Breast epithelium (tissue), 4 donors: ENCODE data around the gene ABCA13. TPM values are rescaled to one million over a fixed set of nuclear protein-coding genes. Genes with fewer than 3 reads are reported as not detected.

ENCODE experiments used
- DNase-seq, 2 donors: peaks; one replicate each; pipeline ENCODE4 v3.0.0-alpha.2; 2019; ENCODE audit warnings: low spot score in 2 of 2
- H3K27ac ChIP-seq, 2 donors: fragments of 200-600 bp; sonication (generic) in 1 of 2; one replicate each; pipeline ENCODE4 v1.5.1; 2016 to 2019; ENCODE audit warnings: mild to moderate bottlenecking in 1 of 2
- H3K27me3 ChIP-seq, 2 donors: fragments of 200-600 bp; sonication (generic) in 1 of 2; one replicate each; pipeline versions ENCODE4 v1.5.1 to v1.6.0; 2017 to 2019; ENCODE audit warnings: control low read depth in 1 of 2, mild to moderate bottlenecking in 1 of 2
- H3K36me3 ChIP-seq: fragments of 200-600 bp; one replicate; pipeline ENCODE4 v1.5.1; 2019
- H3K4me1 ChIP-seq, 2 donors: fragments of 200-600 bp; sonication (generic); one replicate each; pipeline ENCODE4 v1.5.1; 2016 to 2019; ENCODE audit warnings: control low read depth in 1 of 2
- H3K4me3 ChIP-seq, 3 donors: fragments of 200-600 bp; sonication (generic); 1 replicate in 2 of 3; 2 replicates in 1 of 3; pipeline ENCODE4 v1.5.1; 2016 to 2019; ENCODE audit warnings: mild to moderate bottlenecking in 3 of 3, moderate library complexity in 2 of 3
- H3K9me3 ChIP-seq, 2 donors: fragments of 200-600 bp; sonication (generic) in 1 of 2; one replicate each; pipeline ENCODE4 v1.5.1; 2016 to 2019; ENCODE audit warnings: control low read depth in 1 of 2
- POLR2A ChIP-seq: fragments of 450-650 bp; IDR thresholded peaks from one replicate; pipeline ENCODE4 v1.6.1; 2016; ENCODE audit warnings: antibody characterized with exemption, mild to moderate bottlenecking, moderate library complexity
- POLR2AphosphoS5 ChIP-seq, 3 donors: sonication (generic); formaldehyde crosslinking; IDR thresholded peaks; one replicate each; pipeline ENCODE4 v1.6.1; 2017; ENCODE audit warnings: antibody characterized with exemption in 3 of 3
- intact Hi-C: fragments of 100-400 bp; cut with DNase I; formaldehyde crosslinking; loops from one replicate; pipeline ENCODE4 v1.15.1; 2023; ENCODE audit warnings: low total_unique reads
- total RNA-seq, 3 donors: library from RNA; depleted of rRNA; stranded (reverse); fragments of >200 nt; gene quantifications; one replicate each; pipeline ENCODE4 v1.1.0, GENCODE V29; 2016
- TF ChIP-seq, protein P1 (sequence below), 3 donors: fragments of 450-650 bp; IDR thresholded peaks; one replicate each; pipeline ENCODE4 v1.5.1; 2016 to 2017; ENCODE audit warnings: antibody characterized with exemption in 3 of 3, mild to moderate bottlenecking in 3 of 3, moderate library complexity in 3 of 3

ABCA13 gene
- total RNA-seq, 3 donors from 2014 or later, result under 0.01 to 0.29 (median under 0.01) TPM

- TF ChIP-seq POLR2A (no peak), POLR2AphosphoS5 (IDR thresholded peaks at IDR 0.05) (no peak)
- TF ChIP-seq, protein P1, sequence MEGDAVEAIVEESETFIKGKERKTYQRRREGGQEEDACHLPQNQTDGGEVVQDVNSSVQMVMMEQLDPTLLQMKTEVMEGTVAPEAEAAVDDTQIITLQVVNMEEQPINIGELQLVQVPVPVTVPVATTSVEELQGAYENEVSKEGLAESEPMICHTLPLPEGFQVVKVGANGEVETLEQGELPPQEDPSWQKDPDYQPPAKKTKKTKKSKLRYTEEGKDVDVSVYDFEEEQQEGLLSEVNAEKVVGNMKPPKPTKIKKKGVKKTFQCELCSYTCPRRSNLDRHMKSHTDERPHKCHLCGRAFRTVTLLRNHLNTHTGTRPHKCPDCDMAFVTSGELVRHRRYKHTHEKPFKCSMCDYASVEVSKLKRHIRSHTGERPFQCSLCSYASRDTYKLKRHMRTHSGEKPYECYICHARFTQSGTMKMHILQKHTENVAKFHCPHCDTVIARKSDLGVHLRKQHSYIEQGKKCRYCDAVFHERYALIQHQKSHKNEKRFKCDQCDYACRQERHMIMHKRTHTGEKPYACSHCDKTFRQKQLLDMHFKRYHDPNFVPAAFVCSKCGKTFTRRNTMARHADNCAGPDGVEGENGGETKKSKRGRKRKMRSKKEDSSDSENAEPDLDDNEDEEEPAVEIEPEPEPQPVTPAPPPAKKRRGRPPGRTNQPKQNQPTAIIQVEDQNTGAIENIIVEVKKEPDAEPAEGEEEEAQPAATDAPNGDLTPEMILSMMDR (IDR thresholded peaks at IDR 0.05), result no peak
- H3K4me1 ChIP-seq, result no peaks in the 10 kb centered on the region
- no peaks in the 10 kb centered on the region for H3K27me3 ChIP-seq
- no peak overlapping the region for H3K4me3 ChIP-seq
- peaks cover 0 to 19% of the 10 kb centered on the region in 2 donors for H3K9me3 ChIP-seq
- DNase-seq, result no peak
- H3K27ac ChIP-seq, result no peak overlapping the region
- intact Hi-C loops, result no loop called here
- H3K36me3 ChIP-seq, result no peaks in the 10 kb centered on the region
Measured at GRCh38 chr7:48213226-48213625, 42.0 kb downstream of the ABCA13 start.

GRCh38 chr7:48217266-48217665 is 46.0 kb downstream of the ABCA13 start:
- H3K36me3 ChIP-seq, result no peaks in the 10 kb centered on the region
- H3K4me1 ChIP-seq, result no peaks in the 10 kb centered on the region
- intact Hi-C loops, result no loop called here

DNA sequence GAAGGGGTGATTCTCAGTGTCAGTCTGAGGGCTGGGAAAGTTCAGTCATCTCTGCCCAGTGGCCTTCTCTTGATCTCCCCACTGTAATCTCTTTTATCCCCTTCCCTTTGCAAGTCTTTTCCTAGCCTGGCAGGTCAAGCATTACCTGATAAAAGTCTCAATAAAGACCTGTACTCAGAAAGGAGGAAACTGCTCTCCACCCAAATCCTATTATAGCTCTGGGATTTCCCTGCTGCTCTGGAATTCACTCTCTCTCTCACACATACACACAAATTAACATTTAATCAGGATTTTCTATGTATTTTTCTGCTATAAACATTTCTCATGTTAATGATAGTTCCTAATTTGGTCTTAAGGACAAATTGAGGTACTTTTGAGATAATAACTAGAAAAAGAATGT is 46.5 kb downstream of the ABCA13 start:
- H3K4me1 ChIP-seq, result no peaks in the 10 kb centered on the region
- H3K27ac ChIP-seq, result no peak overlapping the region
- H3K27me3 ChIP-seq, result no peaks in the 10 kb centered on the region
- no peak for DNase-seq
- no peak for TF ChIP-seq POLR2A
- TF ChIP-seq, protein P1 (IDR thresholded peaks at IDR 0.05), result no peak
- no peak for TF ChIP-seq POLR2AphosphoS5 (IDR thresholded peaks at IDR 0.05)
- no peaks in the 10 kb centered on the region for H3K9me3 ChIP-seq
- no peak overlapping the region for H3K4me3 ChIP-seq
- intact Hi-C loops, result no loop called here
- H3K36me3 ChIP-seq, result no peaks in the 10 kb centered on the region

More at GRCh38 chr7:48217266-48217665, 46.0 kb downstream of the ABCA13 start:
- Histone ChIP-seq H3K4me3 (no peak overlapping the region), H3K9me3 (peaks cover 0 to 2% of the 10 kb centered on the region in 2 donors), H3K27me3 (no peaks in the 10 kb centered on the region), H3K27ac (no peak overlapping the region)
- DNase-seq, result no peak
- TF ChIP-seq, protein P1 (IDR thresholded peaks at IDR 0.05), result no peak
- no peak for TF ChIP-seq POLR2A
- no peak for TF ChIP-seq POLR2AphosphoS5 (IDR thresholded peaks at IDR 0.05)

GRCh38 chr7:48224042-48224441 is 52.8 kb downstream of the ABCA13 start:
- H3K27me3 ChIP-seq, result no peaks in the 10 kb centered on the region
- H3K4me1 ChIP-seq, result no peaks in the 10 kb centered on the region
- H3K4me3 ChIP-seq, result no peak overlapping the region
- intact Hi-C loops, result no loop called here
- no peak overlapping the region for H3K27ac ChIP-seq
- TF ChIP-seq POLR2AphosphoS5 (IDR thresholded peaks at IDR 0.05) (no peak), POLR2A (no peak)
- TF ChIP-seq, protein P1 (IDR thresholded peaks at IDR 0.05), result no peak
- DNase-seq, result no peak
- H3K9me3 ChIP-seq, result no peaks in the 10 kb centered on the region
- no peaks in the 10 kb centered on the region for H3K36me3 ChIP-seq

DNA sequence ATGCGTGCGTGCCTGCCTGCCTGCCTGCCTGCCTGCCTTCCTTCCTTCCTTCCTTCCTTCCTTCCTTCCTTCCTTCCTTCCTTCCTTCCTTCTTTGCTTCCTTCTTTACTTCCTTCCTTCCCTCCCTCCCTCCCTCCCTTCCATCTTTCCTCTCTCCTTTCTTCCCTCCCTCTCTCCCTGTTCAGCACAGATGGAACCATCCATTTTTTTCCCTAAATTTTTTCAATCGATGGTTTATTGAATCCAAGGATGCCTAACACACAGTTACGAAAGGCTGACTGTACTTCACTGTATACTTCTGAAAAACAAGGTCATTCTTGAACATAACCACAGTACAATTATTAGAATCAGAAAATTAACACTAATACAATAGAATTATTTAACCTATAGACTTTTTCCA is 53.8 kb downstream of the ABCA13 start:
- no peaks in the 10 kb centered on the region for H3K9me3 ChIP-seq
- no peak for TF ChIP-seq POLR2AphosphoS5 (IDR thresholded peaks at IDR 0.05)
- H3K27ac ChIP-seq, result no peak overlapping the region
- intact Hi-C loops, result no loop called here
- H3K4me1 ChIP-seq, result no peaks in the 10 kb centered on the region
- H3K4me3 ChIP-seq, result no peak overlapping the region
- no peaks in the 10 kb centered on the region for H3K36me3 ChIP-seq
- no peaks in the 10 kb centered on the region for H3K27me3 ChIP-seq
- no peak for DNase-seq

DNA sequence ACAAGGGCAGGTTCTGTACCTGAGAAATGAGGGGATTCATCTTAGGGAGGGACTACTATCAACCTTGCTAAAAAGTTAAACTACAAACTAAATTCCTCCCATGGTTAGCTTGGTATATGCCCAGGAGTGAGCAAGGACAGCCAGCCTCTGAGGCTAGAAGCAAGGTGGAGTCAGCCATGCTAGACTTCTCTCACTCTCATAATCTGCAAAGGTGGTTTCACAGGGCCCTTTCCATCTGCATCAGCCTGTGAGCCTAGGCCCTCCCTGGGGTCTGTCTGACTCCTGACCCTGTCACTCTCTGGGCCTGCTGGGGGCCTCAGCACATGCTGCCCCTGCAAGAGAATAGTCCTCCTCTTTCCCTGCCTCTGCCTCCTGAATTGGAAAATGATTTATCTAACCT is 66.1 kb downstream of the ABCA13 start:
- no peak for DNase-seq
- intact Hi-C loops, result no loop called here
- Histone ChIP-seq H3K9me3 (peaks cover 0 to 5% of the 10 kb centered on the region in 2 donors), H3K27me3 (no peaks in the 10 kb centered on the region), H3K4me3 (no peak overlapping the region), H3K36me3 (no peaks in the 10 kb centered on the region), H3K27ac (no peak overlapping the region), H3K4me1 (no peaks in the 10 kb centered on the region)
- TF ChIP-seq, protein P1 (IDR thresholded peaks at IDR 0.05), result no peak
- TF ChIP-seq POLR2AphosphoS5 (IDR thresholded peaks at IDR 0.05), result no peak
- TF ChIP-seq POLR2A, result no peak
